Measurements from ENCODE around the gene KRTAP4-16. TPM values are rescaled to one million over a fixed set of nuclear protein-coding genes. Genes with fewer than 3 reads are reported as not detected.
"Not testable (repeated sequence)": the region's sequence is repeated elsewhere in the genome, so short reads cannot be mapped to it uniquely, and the experiment has no call there.

Gene KRTAP4-16
- total RNA-seq, 1 donor from 2014 or later, result not detected

DNA sequence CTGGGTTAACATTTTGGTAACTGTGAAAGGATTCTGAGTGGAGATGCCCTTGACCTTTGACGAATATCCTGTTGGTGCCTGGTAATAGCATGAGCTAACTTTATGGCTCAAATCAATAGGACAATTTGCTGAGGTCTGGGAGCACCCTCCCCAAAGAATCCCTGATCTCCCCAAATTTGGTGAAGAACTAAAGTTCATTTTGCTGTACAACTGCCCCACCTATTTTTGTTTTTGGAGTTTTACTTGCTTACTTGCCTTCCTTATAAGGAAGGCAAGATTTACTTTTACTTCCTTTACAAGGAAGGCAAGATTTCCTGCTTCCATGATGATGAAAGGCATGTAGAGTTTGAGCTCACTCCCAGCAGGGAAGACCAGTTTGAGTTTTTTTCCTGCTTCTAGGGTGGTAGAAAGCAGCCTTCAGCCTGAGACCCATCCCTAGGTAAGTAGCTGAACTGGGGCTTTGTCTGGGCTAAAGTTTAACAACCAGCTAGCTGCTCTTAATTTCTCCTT lies 6.0 kb upstream of the KRTAP4-16 start:
- Histone ChIP-seq H3K27me3 (ENCODE audit: insufficient read depth, low read length) (no peaks in the 10 kb centered on the region), H2AFZ (ENCODE audit: low read depth, low read length) (no peak overlapping the region), H3K27ac (ENCODE audit: low read depth, low read length) (no peak overlapping the region), H3K9me3 (ENCODE audit: insufficient read depth, low read depth, low read length) (peaks cover 3% of the 10 kb centered on the region), H3K36me3 (ENCODE audit: insufficient read depth, low read length) (no peaks in the 10 kb centered on the region), H3K9ac (ENCODE audit: low read length) (peak overlapping the region; percentile 58), H3K79me2 (ENCODE audit: insufficient read depth, low read length) (no peaks in the 10 kb centered on the region), H3K4me3 (ENCODE audit: insufficient read depth, low read depth, low read length) (no peak overlapping the region), H3K4me2 (ENCODE audit: low read length) (no peak overlapping the region), H4K20me1 (ENCODE audit: insufficient read depth, low read length) (no peaks in the 10 kb centered on the region), H3K4me1 (ENCODE audit: insufficient read depth, low read length) (peaks cover 5% of the 10 kb centered on the region)
- TF ChIP-seq EZH2 (IDR thresholded peaks at IDR 0.05; ENCODE audit: insufficient read depth, low read length), result no peak
- TF ChIP-seq, protein P1, sequence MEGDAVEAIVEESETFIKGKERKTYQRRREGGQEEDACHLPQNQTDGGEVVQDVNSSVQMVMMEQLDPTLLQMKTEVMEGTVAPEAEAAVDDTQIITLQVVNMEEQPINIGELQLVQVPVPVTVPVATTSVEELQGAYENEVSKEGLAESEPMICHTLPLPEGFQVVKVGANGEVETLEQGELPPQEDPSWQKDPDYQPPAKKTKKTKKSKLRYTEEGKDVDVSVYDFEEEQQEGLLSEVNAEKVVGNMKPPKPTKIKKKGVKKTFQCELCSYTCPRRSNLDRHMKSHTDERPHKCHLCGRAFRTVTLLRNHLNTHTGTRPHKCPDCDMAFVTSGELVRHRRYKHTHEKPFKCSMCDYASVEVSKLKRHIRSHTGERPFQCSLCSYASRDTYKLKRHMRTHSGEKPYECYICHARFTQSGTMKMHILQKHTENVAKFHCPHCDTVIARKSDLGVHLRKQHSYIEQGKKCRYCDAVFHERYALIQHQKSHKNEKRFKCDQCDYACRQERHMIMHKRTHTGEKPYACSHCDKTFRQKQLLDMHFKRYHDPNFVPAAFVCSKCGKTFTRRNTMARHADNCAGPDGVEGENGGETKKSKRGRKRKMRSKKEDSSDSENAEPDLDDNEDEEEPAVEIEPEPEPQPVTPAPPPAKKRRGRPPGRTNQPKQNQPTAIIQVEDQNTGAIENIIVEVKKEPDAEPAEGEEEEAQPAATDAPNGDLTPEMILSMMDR (IDR thresholded peaks at IDR 0.05; ENCODE audit: insufficient read depth, low read depth, low read length), result no peak
- Mint-ChIP-seq H3K9me3 (ENCODE audit: unreplicated experiment) (no peaks in the 10 kb centered on the region), H3K36me3 (ENCODE audit: low read depth, unreplicated experiment) (no peaks in the 10 kb centered on the region), H3K27me3 (ENCODE audit: low read depth, unreplicated experiment) (no peaks in the 10 kb centered on the region), H3K4me1 (ENCODE audit: low read depth, unreplicated experiment) (peaks cover 23% of the 10 kb centered on the region), H3K27ac (ENCODE audit: unreplicated experiment) (no peak overlapping the region), H3K4me3 (ENCODE audit: unreplicated experiment) (no peak overlapping the region)
- DNase-seq (ENCODE audit: low read depth), result peak; percentile 36
- FAIRE-seq, result no peak

DNA sequence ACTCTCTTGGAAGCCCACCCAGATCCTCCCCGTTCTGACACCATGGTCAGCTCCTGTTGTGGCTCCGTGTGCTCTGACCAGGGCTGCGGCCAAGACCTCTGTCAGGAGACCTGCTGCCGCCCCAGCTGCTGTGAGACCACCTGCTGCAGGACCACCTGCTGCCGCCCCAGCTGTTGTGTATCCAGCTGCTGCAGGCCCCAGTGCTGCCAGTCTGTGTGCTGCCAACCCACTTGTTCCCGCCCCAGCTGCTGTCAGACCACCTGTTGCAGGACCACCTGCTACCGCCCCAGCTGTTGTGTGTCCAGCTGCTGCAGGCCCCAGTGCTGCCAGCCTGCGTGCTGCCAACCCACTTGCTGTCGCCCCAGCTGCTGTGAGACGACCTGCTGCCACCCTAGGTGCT lies 3.3 kb upstream of the KRTAP4-16 start, which contains the start of gene KRTAP4-9:
KRTAP4-9 (plus strand) TSS at position 43 of the 400 bp plus-strand sequence; CDS start at position 43, 0 bp downstream.
- H3K27ac Mint-ChIP-seq (ENCODE audit: unreplicated experiment), result peak within 1 kb of the TSS; percentile 54
- H3K4me1 Mint-ChIP-seq (ENCODE audit: low read depth, unreplicated experiment), result peaks cover 23% of the 10 kb centered on the region

DNA sequence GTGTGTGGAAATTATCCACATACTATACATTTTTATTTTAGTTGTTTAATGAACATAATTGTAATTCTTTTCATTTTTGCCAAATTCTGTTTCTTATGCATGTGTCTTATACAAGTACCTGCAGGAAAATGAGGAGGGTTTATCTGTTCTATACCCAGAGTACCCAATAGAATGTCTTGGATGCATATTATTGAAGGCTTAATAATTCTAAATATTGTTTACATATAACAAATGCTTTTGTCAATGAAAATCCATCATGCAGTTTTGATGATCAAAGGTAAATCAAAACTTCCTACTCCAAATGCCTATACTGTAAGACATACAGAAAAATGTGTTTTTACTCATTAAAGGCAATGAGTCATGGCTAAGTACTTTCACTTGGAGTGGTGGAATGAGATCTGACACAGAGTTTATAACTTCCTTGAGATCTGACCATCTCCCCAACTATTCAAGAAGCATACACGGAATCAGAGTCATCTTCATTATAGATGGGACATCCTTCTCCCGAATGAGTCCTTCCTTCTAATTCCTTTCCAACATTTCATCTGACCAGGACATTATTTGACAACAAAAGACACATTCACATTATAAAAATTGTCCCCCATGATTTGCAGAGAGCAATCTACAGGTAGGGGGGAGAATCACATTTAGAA lies 2.5 kb upstream of the KRTAP4-16 start:
- not testable (repeated sequence) for H3K9ac ChIP-seq (ENCODE audit: low read length); H3K9me3 ChIP-seq (ENCODE audit: insufficient read depth, low read depth, low read length); H3K27me3 ChIP-seq (ENCODE audit: insufficient read depth, low read length); H3K9me3 Mint-ChIP-seq (ENCODE audit: unreplicated experiment); H2AFZ ChIP-seq (ENCODE audit: low read depth, low read length); H3K36me3 ChIP-seq (ENCODE audit: insufficient read depth, low read length); H4K20me1 ChIP-seq (ENCODE audit: insufficient read depth, low read length); H3K79me2 ChIP-seq (ENCODE audit: insufficient read depth, low read length); H3K4me1 ChIP-seq (ENCODE audit: insufficient read depth, low read length); H3K4me3 Mint-ChIP-seq (ENCODE audit: unreplicated experiment); H3K4me3 ChIP-seq (ENCODE audit: insufficient read depth, low read depth, low read length); H3K36me3 Mint-ChIP-seq (ENCODE audit: low read depth, unreplicated experiment); H3K27me3 Mint-ChIP-seq (ENCODE audit: low read depth, unreplicated experiment)
- FAIRE-seq (peak; percentile 100), DNase-seq (ENCODE audit: low read depth) (peak; percentile 40)
- H3K27ac Mint-ChIP-seq (ENCODE audit: unreplicated experiment), result peak overlapping the region; percentile 54
- peaks cover 28% of the 10 kb centered on the region for H3K4me1 Mint-ChIP-seq (ENCODE audit: low read depth, unreplicated experiment)
- Histone ChIP-seq H3K27ac (ENCODE audit: low read depth, low read length) (peak overlapping the region; percentile 53), H3K4me2 (ENCODE audit: low read length) (peak overlapping the region; percentile 54)

More for the DNA sequence above, 3.3 kb upstream of the KRTAP4-16 start, which contains the start of gene KRTAP4-9:
- DNase-seq (ENCODE audit: low read depth); H3K36me3 ChIP-seq (ENCODE audit: insufficient read depth, low read length); H3K4me3 Mint-ChIP-seq (ENCODE audit: unreplicated experiment); FAIRE-seq; H3K9me3 Mint-ChIP-seq (ENCODE audit: unreplicated experiment); H3K9ac ChIP-seq (ENCODE audit: low read length); H3K27me3 Mint-ChIP-seq (ENCODE audit: low read depth, unreplicated experiment); H3K9me3 ChIP-seq (ENCODE audit: insufficient read depth, low read depth, low read length); H2AFZ ChIP-seq (ENCODE audit: low read depth, low read length); H3K36me3 Mint-ChIP-seq (ENCODE audit: low read depth, unreplicated experiment); H3K79me2 ChIP-seq (ENCODE audit: insufficient read depth, low read length); H3K27me3 ChIP-seq (ENCODE audit: insufficient read depth, low read length); H3K4me1 ChIP-seq (ENCODE audit: insufficient read depth, low read length); H4K20me1 ChIP-seq (ENCODE audit: insufficient read depth, low read length); H3K4me3 ChIP-seq (ENCODE audit: insufficient read depth, low read depth, low read length): not testable (repeated sequence)
- Histone ChIP-seq H3K27ac (ENCODE audit: low read depth, low read length) (peak within 1 kb of the TSS; percentile 53), H3K4me2 (ENCODE audit: low read length) (peak within 1 kb of the TSS; percentile 54)
